ENCODE measurements around the gene PAXIP1.
"Not testable (repeated sequence)": the region's sequence is repeated elsewhere in the genome, so short reads cannot be mapped to it uniquely, and the experiment has no call there.

PAXIP1 gene

GRCh38 chr7:154942691-154943090, 60.2 kb downstream of the PAXIP1 start:
- DNase-seq, result no peak

- no peak for DNase-seq
These were observed 65.1 kb downstream of the PAXIP1 start for GRCh38 chr7:154937837-154938236.

GRCh38 chr7:154934353-154934952, 68.5 kb downstream of the PAXIP1 start:
- not testable (repeated sequence) for DNase-seq

- DNase-seq, result no peak
These were observed 71.0 kb downstream of the PAXIP1 start for GRCh38 chr7:154931906-154932305.

- DNase-seq, result no peak
These were observed 73.8 kb downstream of the PAXIP1 start for GRCh38 chr7:154929006-154929726.

GRCh38 chr7:154928136-154929005, 74.6 kb downstream of the PAXIP1 start:
- DNase-seq, result peak in 1 of 4 experiments; percentile 12

GRCh38 chr7:154927624-154928125, 75.2 kb downstream of the PAXIP1 start:
- DNase-seq, result peak; percentile 17 to 62 (median 38)

GRCh38 chr7:154922472-154922871, 80.5 kb downstream of the PAXIP1 start:
- not testable (repeated sequence) for DNase-seq

GRCh38 chr7:154919344-154920225, 83.3 kb downstream of the PAXIP1 start:
- no peak for DNase-seq

- no peak for DNase-seq
These were observed 84.2 kb downstream of the PAXIP1 start for GRCh38 chr7:154918741-154919140.

GRCh38 chr7:154918266-154918665, 84.7 kb downstream of the PAXIP1 start:
- no peak for DNase-seq

- no peak for DNase-seq
These were observed 85.1 kb downstream of the PAXIP1 start for GRCh38 chr7:154917808-154918160.

GRCh38 chr7:154916856-154917807, 85.8 kb downstream of the PAXIP1 start:
- no peak for DNase-seq

- no peak for DNase-seq
These were observed 86.5 kb downstream of the PAXIP1 start for GRCh38 chr7:154916381-154916780.

- no peak for DNase-seq
These were observed 87.3 kb downstream of the PAXIP1 start for GRCh38 chr7:154915600-154915999.

GRCh38 chr7:154914996-154915380, 87.9 kb downstream of the PAXIP1 start:
- no peak for DNase-seq

- DNase-seq, result no peak
These were observed 88.5 kb downstream of the PAXIP1 start for GRCh38 chr7:154914308-154914995.

GRCh38 chr7:154913638-154914307, 89.2 kb downstream of the PAXIP1 start:
- DNase-seq, result peak; percentile 80 to 93 (median 88)

GRCh38 chr7:154912871-154913637, 89.9 kb downstream of the PAXIP1 start:
- no peak for DNase-seq

Data from activated naive CD4-positive, alpha-beta T cell (primary cell).